ENCODE results near the gene SLC51B.
A peak's percentile ranks its signal among the peaks of the same experiment; 100 is the strongest.
"Not testable (repeated sequence)": the region's sequence is repeated elsewhere in the genome, so short reads cannot be mapped to it uniquely, and the experiment has no call there.

Gene SLC51B

DNA sequence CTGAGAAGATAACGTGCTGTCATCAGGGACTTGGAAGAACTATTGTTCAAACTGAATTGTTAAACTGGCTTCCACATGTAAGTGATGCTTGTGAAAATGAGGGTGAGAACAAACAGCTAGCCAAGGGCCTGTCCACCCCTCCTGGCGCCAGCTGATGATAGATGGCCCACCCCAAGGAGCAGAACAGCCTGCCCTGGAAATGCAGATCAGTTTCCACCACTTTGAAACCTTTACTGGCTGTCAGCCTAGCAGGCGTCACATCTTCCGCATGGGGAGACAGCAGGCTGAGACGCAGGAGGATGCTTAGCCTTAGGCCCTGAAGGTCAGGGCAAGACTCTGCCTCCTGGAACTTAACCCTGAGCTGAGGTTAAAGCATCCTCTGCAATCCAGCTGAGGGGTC, 6.4 kb upstream of the SLC51B start:
- no peak for TF ChIP-seq Cebpa-rat (IDR thresholded peaks at IDR 0.05)
- no peak overlapping the region for H3K4me2 ChIP-seq
- H3K4me1 ChIP-seq = peaks cover 8% of the 10 kb centered on the region
- no peak overlapping the region for H3K4me3 ChIP-seq
- no peak overlapping the region for H3K27ac ChIP-seq
- H3K36me3 ChIP-seq = no peaks in the 10 kb centered on the region
- H3K27me3 ChIP-seq = no peaks in the 10 kb centered on the region
- no peak overlapping the region for H3K9ac ChIP-seq
- no peaks in the 10 kb centered on the region for H3K9me3 ChIP-seq
- H4K20me1 ChIP-seq = no peaks in the 10 kb centered on the region

DNA sequence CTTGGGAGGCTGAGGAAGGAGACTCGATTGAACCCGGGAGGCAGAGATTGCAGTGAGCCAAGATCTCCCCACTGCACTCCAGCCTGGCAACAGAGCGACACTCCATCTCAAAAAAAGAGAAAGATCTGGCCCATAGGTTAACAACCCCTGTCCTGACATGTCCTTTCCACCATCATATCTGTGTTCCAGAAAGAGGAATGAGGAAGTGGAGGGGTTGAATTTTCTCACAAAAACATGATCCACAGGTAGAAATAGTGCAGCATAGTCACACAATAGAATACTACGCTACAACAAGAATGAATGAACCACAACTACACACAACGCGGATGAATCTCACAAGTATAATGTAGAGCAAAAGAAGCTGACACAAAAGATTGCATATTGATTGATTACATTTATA, 4.7 kb upstream of the SLC51B start:
- Histone ChIP-seq H3K4me3 (no peak overlapping the region), H3K36me3 (no peaks in the 10 kb centered on the region), H3K9ac (no peak overlapping the region), H3K27ac (no peak overlapping the region), H3K9me3 (no peaks in the 10 kb centered on the region), H4K20me1 (no peaks in the 10 kb centered on the region), H3K4me2 (no peak overlapping the region), H3K4me1 (peaks cover 7% of the 10 kb centered on the region), H3K27me3 (no peaks in the 10 kb centered on the region)
- no peak for TF ChIP-seq Cebpa-rat (IDR thresholded peaks at IDR 0.05)

DNA sequence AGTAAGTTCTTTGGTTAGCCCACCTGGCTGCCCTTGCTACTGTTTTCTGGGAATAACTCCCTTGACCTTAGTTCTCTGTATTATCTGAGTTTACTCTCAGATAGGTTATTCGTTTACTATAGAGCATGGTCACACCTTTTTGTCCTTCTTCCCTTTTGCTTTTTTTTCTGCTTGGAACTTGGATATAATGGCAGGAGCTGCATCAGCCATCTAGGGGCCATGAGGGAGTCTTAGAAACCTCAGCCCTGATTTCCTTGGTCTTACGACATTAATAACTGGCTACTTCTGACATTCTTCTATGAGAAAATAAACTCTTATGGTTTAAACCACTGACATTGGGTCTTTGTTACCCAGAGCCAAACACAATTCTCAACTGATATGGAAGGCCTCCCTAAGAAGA, 3.4 kb upstream of the SLC51B start:
- peaks cover 7% of the 10 kb centered on the region for H3K4me1 ChIP-seq
- no peak overlapping the region for H3K9ac ChIP-seq
- no peak overlapping the region for H3K4me3 ChIP-seq
- no peaks in the 10 kb centered on the region for H4K20me1 ChIP-seq
- H3K27ac ChIP-seq = no peak overlapping the region
- H3K4me2 ChIP-seq = 0 out of 2 replicates have a peak overlapping the region, but pooled peaks have one; percentile 15
- no peaks in the 10 kb centered on the region for H3K9me3 ChIP-seq
- no peaks in the 10 kb centered on the region for H3K36me3 ChIP-seq
- no peak for TF ChIP-seq Cebpa-rat (IDR thresholded peaks at IDR 0.05)
- no peaks in the 10 kb centered on the region for H3K27me3 ChIP-seq

DNA sequence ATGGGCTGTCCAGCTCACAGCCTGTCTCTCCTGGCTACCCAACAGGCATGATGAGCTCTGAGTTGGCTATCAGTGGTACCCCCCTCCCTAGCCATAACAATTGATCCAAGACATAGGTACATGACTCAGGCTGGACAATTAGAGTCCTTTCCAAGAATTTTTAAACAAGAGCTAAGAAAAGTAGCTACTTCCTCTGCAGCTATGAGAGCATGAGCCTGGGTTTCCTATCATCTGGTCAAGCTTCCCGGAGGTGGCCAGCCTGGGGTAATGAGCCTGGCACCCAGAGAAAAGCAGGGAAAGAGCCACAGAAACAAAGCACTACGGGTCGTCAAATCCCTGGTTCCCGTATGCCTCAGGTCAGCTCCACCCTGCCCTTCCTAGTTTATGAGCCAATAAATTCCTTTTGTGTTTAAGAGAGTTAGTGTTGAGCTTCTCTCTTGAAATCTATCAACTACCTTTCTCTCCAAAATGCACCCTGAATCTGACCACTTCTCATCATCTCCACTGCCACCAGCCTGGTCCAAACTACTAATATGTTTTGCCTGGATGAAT, 2.3 kb upstream of the SLC51B start:
- peaks cover 7% of the 10 kb centered on the region for H3K4me1 ChIP-seq

DNA sequence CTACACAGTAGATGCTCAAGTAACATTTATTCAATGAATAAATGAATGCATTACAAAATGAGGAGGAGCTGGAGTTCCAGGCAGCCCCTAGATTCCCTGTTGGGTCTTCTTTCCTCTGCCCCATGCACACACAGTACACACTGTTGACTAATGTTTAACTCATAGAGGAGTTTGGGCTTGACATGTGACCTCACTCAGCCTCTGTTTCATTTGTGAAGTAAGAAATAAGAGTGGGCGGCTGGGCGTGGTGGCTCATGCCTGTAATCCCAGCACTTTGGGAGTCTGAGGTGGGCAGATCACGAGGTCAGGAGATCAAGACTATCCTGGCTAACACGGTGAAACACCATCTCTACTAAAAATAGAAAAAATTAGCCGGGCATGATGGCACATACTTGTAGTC, 969 bp upstream of the SLC51B start:
- not testable (repeated sequence) for H3K9me3 ChIP-seq, H3K27ac ChIP-seq, H4K20me1 ChIP-seq, H3K9ac ChIP-seq, H3K27me3 ChIP-seq, H3K36me3 ChIP-seq, H3K4me3 ChIP-seq, H3K4me2 ChIP-seq
- H3K4me1 ChIP-seq = peaks cover 11% of the 10 kb centered on the region

More for the DNA sequence above, 2.3 kb upstream of the SLC51B start:
- Histone ChIP-seq H3K4me2 (no peak overlapping the region), H3K9me3 (no peaks in the 10 kb centered on the region), H3K27me3 (no peaks in the 10 kb centered on the region), H3K9ac (no peak overlapping the region), H3K36me3 (no peaks in the 10 kb centered on the region), H3K27ac (no peak overlapping the region), H3K4me3 (no peak overlapping the region), H4K20me1 (no peaks in the 10 kb centered on the region)
- no peak for TF ChIP-seq Cebpa-rat (IDR thresholded peaks at IDR 0.05)

DNA sequence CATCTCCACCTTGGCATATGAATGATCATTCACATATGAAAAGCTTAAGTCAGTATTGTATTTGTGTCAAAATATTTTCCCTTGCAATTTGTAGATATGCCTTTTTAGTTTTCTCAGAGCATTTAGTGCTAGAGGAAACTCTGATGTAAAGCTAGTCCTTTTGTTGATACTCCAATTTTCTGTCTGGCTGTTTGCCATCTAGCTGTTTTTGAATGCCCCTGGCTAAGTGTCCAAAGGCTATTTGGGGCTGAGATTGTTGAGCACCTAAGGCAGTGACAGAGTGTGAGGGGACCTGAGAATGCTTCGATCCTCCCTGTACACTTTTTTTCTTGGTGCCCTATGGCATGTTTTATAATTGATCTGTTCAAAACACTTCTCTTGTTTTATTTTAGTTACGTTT, 3.1 kb downstream of the SLC51B start:
- Histone ChIP-seq H3K27me3 (no peaks in the 10 kb centered on the region), H3K4me1 (peaks cover 18% of the 10 kb centered on the region), H3K4me2 (no peak overlapping the region), H3K36me3 (no peaks in the 10 kb centered on the region), H3K9ac (no peak overlapping the region), H3K9me3 (no peaks in the 10 kb centered on the region), H4K20me1 (no peaks in the 10 kb centered on the region), H3K4me3 (no peak overlapping the region), H3K27ac (no peak overlapping the region)
- TF ChIP-seq Cebpa-rat (IDR thresholded peaks at IDR 0.05) = no peak

DNA sequence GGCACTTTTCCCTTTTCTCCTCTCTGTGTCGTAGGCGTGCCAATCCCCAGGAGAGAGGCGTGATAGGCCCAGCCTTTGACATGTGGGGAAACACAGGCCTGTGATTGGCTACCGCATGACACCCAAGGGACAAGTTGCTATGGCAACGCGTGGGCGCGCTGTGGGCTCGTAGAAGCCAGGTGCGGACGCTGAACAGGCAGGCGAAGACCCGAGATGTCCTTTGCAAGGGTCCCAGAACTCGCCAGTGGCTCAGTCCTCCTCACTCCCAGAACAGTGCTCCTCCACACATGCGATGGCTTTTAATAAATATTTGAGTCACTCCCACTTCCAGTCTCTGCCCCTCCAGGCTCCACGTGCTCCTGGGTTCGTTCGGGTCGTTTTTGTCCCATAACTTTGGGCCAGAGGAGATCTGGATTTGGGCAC, 4.2 kb downstream of the SLC51B start:
- H3K4me3 ChIP-seq = peak overlapping the region; percentile 37; the same call in 1 of the 2 replicates
- H3K27ac ChIP-seq = no peak overlapping the region
- H4K20me1 ChIP-seq = no peaks in the 10 kb centered on the region
- no peaks in the 10 kb centered on the region for H3K27me3 ChIP-seq
- H3K4me1 ChIP-seq = peaks cover 19% of the 10 kb centered on the region
- H3K9me3 ChIP-seq = no peaks in the 10 kb centered on the region
- no peaks in the 10 kb centered on the region for H3K36me3 ChIP-seq
- H3K9ac ChIP-seq = no peak overlapping the region
- peak overlapping the region; percentile 77 for H3K4me2 ChIP-seq
- no peak for TF ChIP-seq Cebpa-rat (IDR thresholded peaks at IDR 0.05)

DNA sequence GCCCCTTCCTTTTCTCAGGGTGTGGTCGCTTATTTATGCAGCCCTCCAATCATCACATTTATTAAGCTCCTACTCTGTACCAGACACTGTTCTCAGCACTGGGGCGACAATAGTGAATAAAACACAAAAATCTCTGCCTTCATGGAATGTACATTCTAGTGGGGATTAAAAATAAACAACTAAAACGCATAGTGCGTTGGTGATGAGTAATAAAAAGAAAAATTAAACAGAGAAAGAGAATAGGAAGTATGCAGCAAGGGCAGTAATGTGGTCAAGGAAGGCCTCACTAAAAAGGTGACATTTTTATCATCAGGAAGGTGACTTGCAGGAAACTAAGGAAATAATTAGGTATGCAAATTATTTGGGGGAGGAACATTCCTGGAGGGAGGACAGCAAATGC, 5.1 kb downstream of the SLC51B start:
- no peak for TF ChIP-seq Cebpa-rat (IDR thresholded peaks at IDR 0.05)
- Histone ChIP-seq H3K9ac (no peak overlapping the region), H3K27ac (no peak overlapping the region), H3K4me3 (no peak overlapping the region), H3K4me2 (no peak overlapping the region), H3K27me3 (no peaks in the 10 kb centered on the region), H4K20me1 (no peaks in the 10 kb centered on the region), H3K4me1 (peaks cover 27% of the 10 kb centered on the region), H3K9me3 (no peaks in the 10 kb centered on the region), H3K36me3 (no peaks in the 10 kb centered on the region)

DNA sequence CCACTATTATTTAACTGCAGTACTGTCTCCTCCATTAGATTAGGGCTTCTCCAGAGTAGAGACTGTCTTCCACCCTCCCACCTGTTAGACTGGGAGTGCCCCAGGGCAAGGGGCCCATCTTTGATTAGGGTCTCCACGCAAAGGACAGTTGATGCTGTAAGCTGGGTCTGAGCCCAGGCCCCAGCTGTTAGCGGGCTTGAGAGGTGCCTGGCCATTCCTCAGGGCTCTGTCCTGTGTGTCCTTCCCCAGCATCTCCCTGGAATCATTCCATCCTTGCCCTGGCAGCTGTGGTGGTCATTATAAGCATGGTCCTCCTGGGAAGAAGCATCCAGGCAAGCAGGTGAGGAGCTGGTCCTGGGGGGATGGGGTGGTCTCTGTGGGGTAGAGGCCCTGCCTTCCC, 6.1 kb downstream of the SLC51B start:
- Histone ChIP-seq H3K4me1 (peaks cover 37% of the 10 kb centered on the region), H3K27me3 (no peaks in the 10 kb centered on the region), H3K4me2 (no peak overlapping the region), H3K27ac (no peak overlapping the region), H4K20me1 (no peaks in the 10 kb centered on the region), H3K9me3 (no peaks in the 10 kb centered on the region), H3K36me3 (no peaks in the 10 kb centered on the region), H3K9ac (no peak overlapping the region), H3K4me3 (no peak overlapping the region)
- no peak for TF ChIP-seq Cebpa-rat (IDR thresholded peaks at IDR 0.05)

DNA sequence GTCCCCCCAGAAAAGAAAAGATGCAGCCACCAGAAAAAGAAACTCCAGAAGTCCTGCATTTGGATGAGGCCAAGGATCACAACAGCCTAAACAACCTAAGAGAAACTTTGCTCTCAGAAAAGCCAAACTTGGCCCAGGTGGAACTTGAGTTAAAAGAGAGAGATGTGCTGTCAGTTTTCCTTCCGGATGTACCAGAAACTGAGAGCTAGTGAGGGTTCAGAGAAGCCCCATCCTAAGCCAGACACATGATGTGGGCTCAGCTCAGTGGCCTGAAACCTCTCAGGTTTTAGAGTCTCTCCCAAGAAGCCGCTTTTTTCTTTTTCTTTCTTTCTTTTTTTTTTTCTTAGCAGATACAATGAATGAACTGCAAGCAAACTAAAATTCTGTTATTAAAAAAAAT, 7.8 kb downstream of the SLC51B start:
- Histone ChIP-seq H3K4me2 (no peak overlapping the region), H3K9ac (no peak overlapping the region), H3K4me3 (no peak overlapping the region), H3K27ac (no peak overlapping the region), H3K27me3 (no peaks in the 10 kb centered on the region), H3K9me3 (no peaks in the 10 kb centered on the region), H3K4me1 (peaks cover 41% of the 10 kb centered on the region), H4K20me1 (no peaks in the 10 kb centered on the region), H3K36me3 (no peaks in the 10 kb centered on the region)
- TF ChIP-seq Cebpa-rat (IDR thresholded peaks at IDR 0.05) = no peak

Measured in BLaER1 (cell line).